HepG2 (cell line): Measurements from ENCODE around the gene CNDP1. TPM values are rescaled to one million over a fixed set of nuclear protein-coding genes. Genes with fewer than 3 reads are reported as not detected.

ENCODE experiments used
- ATAC-seq: fragments of 200-7000 bp; cut with Tn5 transposase; 3 replicates; pipeline ENCODE4 v1.9.1; 2020; ENCODE audit warnings: mild to moderate bottlenecking, moderate library complexity
- BruUV-seq: library from RNA; stranded (reverse); fragments of 400-500 nt; replicated peaks from 2 replicates; lab custom pipeline; 2021; lab: Mats Ljungman, UMichigan
- CTCF ChIA-PET: fragments of 300-600 bp; formaldehyde crosslinking; extraction: SDS; loops from one replicate; lab custom pipeline; 2021; ENCODE audit warnings: low total read pairs, inconsistent platforms, low intra/inter-chr PET ratio; lab: Yijun Ruan, JAX
- POLR2A ChIA-PET: fragments of 350-600 bp; sonication (Branson Sonifier 250); formaldehyde crosslinking; loops from one replicate; lab custom pipeline; 2020; ENCODE audit warnings: antibody characterized with exemption, inconsistent platforms; lab: Yijun Ruan, JAX
- DNase-seq: peaks from one replicate; pipeline ENCODE4 v3.0.0-alpha.2; 2015; ENCODE audit warnings: low spot score
- FAIRE-seq: peaks from 3 replicates; lab custom pipeline; 2011; peaks lifted over from hg19 to GRCh38; lab: Jason Lieb, UNC
- H2AFZ ChIP-seq: one replicate; pipeline ENCODE4 v1.6.1; 2011; ENCODE audit warnings: low read length, inconsistent platforms
- H3K27ac ChIP-seq: fragments of 300-600 bp; 3 replicates; pipeline ENCODE4 v1.8.0; 2011; ENCODE audit warnings: mixed run types, mild to moderate bottlenecking, mixed read lengths, low read length, inconsistent platforms; ENCODE audit not compliant: insufficient read depth; ENCODE audit errors: extremely low read length
- H3K27me3 ChIP-seq, 2 experiments: fragments of 200-600 bp in 1 of 2; 2 replicates in 1 of 2; 3 replicates in 1 of 2; pipeline versions ENCODE4 v1.6.0 to v1.8.0; 2011; ENCODE audit warnings: low read length in 2 of 2, mild to moderate bottlenecking in 2 of 2, moderate library complexity in 2 of 2, inconsistent platforms in 1 of 2; ENCODE audit not compliant: insufficient read depth in 2 of 2, control insufficient read depth in 1 of 2
- H3K36me3 ChIP-seq, 2 experiments: fragments of 200-600 bp in 1 of 2; replicated peaks in 1 of 2; 2 replicates in 1 of 2; 3 replicates in 1 of 2; pipeline versions ENCODE4 v1.5.1 to v1.8.0; 2011; ENCODE audit warnings: low read length in 2 of 2, inconsistent platforms in 1 of 2; ENCODE audit not compliant: insufficient read depth in 2 of 2, control insufficient read depth in 1 of 2
- H3K4me1 ChIP-seq: 2 replicates; pipeline ENCODE4 v1.5.1; 2012; ENCODE audit warnings: low read length, inconsistent platforms; ENCODE audit not compliant: insufficient read depth
- H3K4me2 ChIP-seq: 2 replicates; pipeline ENCODE4 v1.6.0; 2011; ENCODE audit warnings: low read depth, low read length, inconsistent platforms
- H3K4me3 ChIP-seq, 3 experiments: fragments of 200-600 bp in 1 of 3; sonication (generic), shearing (Covaris generic) in 1 of 3; replicated peaks in 1 of 3; 2 replicates each; pipeline ENCODE4 v1.5.1; 2011 to 2016; ENCODE audit warnings: low read length in 3 of 3, inconsistent platforms in 2 of 3, low read depth in 2 of 3, mild to moderate bottlenecking in 2 of 3, control low read depth in 1 of 3, mixed read lengths in 1 of 3; ENCODE audit not compliant: insufficient read depth in 1 of 3
- H3K79me2 ChIP-seq: one replicate; pipeline ENCODE4 v1.6.1; 2011; ENCODE audit warnings: low read length, inconsistent platforms; ENCODE audit not compliant: insufficient read depth
- H3K9ac ChIP-seq: 2 replicates; pipeline ENCODE4 v1.6.0; 2011; ENCODE audit warnings: mild to moderate bottlenecking, low read depth, low read length, inconsistent platforms; ENCODE audit not compliant: insufficient read depth
- H3K9me3 ChIP-seq: 2 replicates; pipeline ENCODE4 v1.5.1; 2012; ENCODE audit warnings: mild to moderate bottlenecking, low read length
- H4K20me1 ChIP-seq: 2 replicates; pipeline ENCODE4 v1.6.0; 2011; ENCODE audit warnings: inconsistent platforms, mild to moderate bottlenecking, low read length, moderate library complexity; ENCODE audit not compliant: insufficient read depth
- ARNTL ChIP-seq: sonication (generic); formaldehyde crosslinking; IDR thresholded peaks from 2 replicates; pipeline ENCODE4 v1.4.0; 2020; ENCODE audit warnings: mild to moderate bottlenecking, missing genetic modification reagents
- FOXK1 ChIP-seq: sonication (generic); formaldehyde crosslinking; IDR thresholded peaks from 2 replicates; pipeline ENCODE4 v1.4.0; 2020; ENCODE audit warnings: low read depth, missing genetic modification reagents, borderline replicate concordance
- GATA4 ChIP-seq: sonication (generic); IDR thresholded peaks from 2 replicates; pipeline ENCODE4 v1.6.1; 2016; ENCODE audit warnings: antibody characterized with exemption, low read depth, borderline replicate concordance
- KMT2B ChIP-seq: IDR thresholded peaks from 2 replicates; pipeline ENCODE4 v1.6.1; 2016; ENCODE audit warnings: missing genetic modification reagents, missing compliant biosample characterization
- NR2F6 ChIP-seq, 2 experiments: IDR thresholded peaks; 2 replicates each; pipeline ENCODE4 v1.6.1; 2016; ENCODE audit warnings: antibody characterized with exemption in 1 of 2, mild to moderate bottlenecking in 1 of 2
- PAF1 ChIP-seq: IDR thresholded peaks from 2 replicates; pipeline ENCODE4 v1.6.1; 2016; ENCODE audit warnings: missing genetic modification reagents, missing compliant biosample characterization
- PHB2 ChIP-seq: fragments of 450-650 bp; IDR thresholded peaks from 2 replicates; pipeline ENCODE4 v1.6.1; 2018; ENCODE audit not compliant: partially characterized antibody
- WIZ ChIP-seq: sonication (generic); formaldehyde crosslinking; IDR thresholded peaks from 2 replicates; pipeline ENCODE4 v1.5.1; 2020; ENCODE audit warnings: mild to moderate bottlenecking, missing genetic modification reagents
- ZNF724P ChIP-seq: sonication (generic); formaldehyde crosslinking; IDR thresholded peaks from 2 replicates; pipeline ENCODE4 v1.8.0; 2022; ENCODE audit warnings: missing genetic modification reagents, borderline replicate concordance
- WGBS: methylation state at CpG from one replicate; pipeline ENCODE4 v1.1.6; 2017; ENCODE audit warnings: low lambda C conversion rate; 5-methylcytosine and 5-hydroxymethylcytosine counted together
- in situ Hi-C: cut with HindIII; loops from 2 replicates; pipeline ENCODE4 v1.10.0; 2017; ENCODE audit warnings: low pct_unique_long_range_greater_than_20kb; ENCODE audit not compliant: extremely low pct_ligation_motif_present
- intact Hi-C: fragments of 100-400 bp; cut with micrococcal nuclease; formaldehyde crosslinking; loops from one replicate; pipeline ENCODE4 v1.10.0; 2022; ENCODE audit not compliant: unreplicated experiment
- polyA plus RNA-seq, 8 experiments: library from polyadenylated mRNA; depleted of rRNA in 3 of 8; stranded (reverse) in 7 of 8; unstranded in 1 of 8; fragments of >200 nt; fragmentation: Illumina TruSeq in 4 of 8; extraction: Trizol in 4 of 8; gene quantifications; 2 replicates each; pipeline versions ENCODE4 v1.2.1 to v1.2.3, GENCODE V29; 2011 to 2016; ENCODE audit warnings: low read depth in 4 of 8, missing spikeins in 1 of 8, mixed read lengths in 1 of 8; ENCODE audit not compliant: insufficient read depth in 1 of 8
- total RNA-seq, 5 experiments: library from RNA; depleted of rRNA; stranded (reverse); fragments of >200 nt; fragmentation: Illumina TruSeq; extraction: Trizol; gene quantifications; 2 replicates each; pipeline ENCODE4 v1.2.3, GENCODE V29; 2016; ENCODE audit warnings: low read depth in 1 of 5
- TF ChIP-seq, protein P1 (sequence below): IDR thresholded peaks from 2 replicates; pipeline ENCODE4 v1.6.1; 2016; ENCODE audit warnings: low read depth, missing genetic modification reagents, missing compliant biosample characterization
- TF ChIP-seq, protein P2 (sequence below): sonication (generic); formaldehyde crosslinking; IDR thresholded peaks from 2 replicates; pipeline ENCODE4 v1.4.0; 2020; ENCODE audit warnings: mild to moderate bottlenecking, missing genetic modification reagents
- TF ChIP-seq, protein P3 (sequence below): sonication (generic); formaldehyde crosslinking; conservative IDR thresholded peaks from 2 replicates; pipeline ENCODE4 v1.8.0; 2022; ENCODE audit warnings: missing genetic modification reagents
- TF ChIP-seq, protein P4 (sequence below), 2 experiments: IDR thresholded peaks; 2 replicates each; pipeline ENCODE4 v1.6.1; 2011 to 2012; ENCODE audit warnings: low read length in 2 of 2, borderline replicate concordance in 1 of 2, low read depth in 1 of 2, mild to moderate bottlenecking in 1 of 2, moderate library complexity in 1 of 2

Gene CNDP1
- total and polyA plus RNA-seq, 2 of the 13 experiments (the other 11 are each of a cell fraction or from before 2014, with no cell fraction given) = 0.01 TPM; not detected in 1

DNA sequence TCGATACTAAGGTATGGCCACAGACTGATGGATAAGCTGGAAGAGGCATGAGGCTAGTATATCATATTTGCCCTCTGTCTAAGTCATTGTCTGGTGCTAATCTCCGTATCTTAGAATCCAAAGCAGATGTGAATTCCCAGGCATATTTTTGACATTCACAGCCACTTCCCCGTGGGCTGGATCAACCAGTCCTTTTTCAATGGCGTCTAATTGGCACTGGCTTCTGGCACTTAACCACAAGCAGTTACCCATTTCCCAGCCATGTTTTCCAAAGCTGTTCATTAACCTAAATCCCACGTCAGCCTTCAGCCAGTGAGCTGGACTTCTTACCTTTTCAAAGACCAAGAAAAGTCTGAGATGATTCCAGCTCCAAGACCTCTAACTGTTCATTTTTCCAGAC is 42.7 kb downstream of the CNDP1 start:
- no peaks in the 10 kb centered on the region for H3K79me2 ChIP-seq
- H3K4me3 ChIP-seq = no peak overlapping the region
- H3K27me3 ChIP-seq = peaks cover 0 to 17% of the 10 kb centered on the region in 2 experiments; a peak in 2 of 5 replicates
- no peaks in the 10 kb centered on the region for H3K36me3 ChIP-seq
- H4K20me1 ChIP-seq = no peaks in the 10 kb centered on the region
- H3K27ac ChIP-seq = no peak overlapping the region
- ChIA-PET CTCF (no interaction called here), POLR2A (interaction anchor here (0.8 kb wide), 1 partner anchor 81 kb away, joined by 3 read pairs; the partner anchor contains the start of gene CNDP2)
- H3K4me2 ChIP-seq = no peak overlapping the region
- H3K9me3 ChIP-seq = no peaks in the 10 kb centered on the region
- DNase-seq (no peak), ATAC-seq (no peak), FAIRE-seq (no peak)
- H3K9ac ChIP-seq = no peak overlapping the region
- in situ Hi-C loops = no loop called here
- 18% methylated on average over 5 of the region's 5 CpGs for WGBS
- H2AFZ ChIP-seq = peak overlapping the region; percentile 12
- no TSS peak for BruUV-seq
- H3K4me1 ChIP-seq = peaks cover 12% of the 10 kb centered on the region
- intact Hi-C loops = no loop called here
- TF ChIP-seq PHB2 (no peak), ARNTL (CRISPR knock-in tag) (no peak), ZNF724P (no peak), PAF1 (no peak), WIZ (no peak), FOXK1 (CRISPR knock-in tag) (no peak), KMT2B (no peak), GATA4 (no peak), NR2F6 (IDR thresholded peaks at IDR 0.05) (no peak), NR2F6 (CRISPR knock-in tag; IDR thresholded peaks at IDR 0.05) (no peak)
- TF ChIP-seq, protein P1, sequence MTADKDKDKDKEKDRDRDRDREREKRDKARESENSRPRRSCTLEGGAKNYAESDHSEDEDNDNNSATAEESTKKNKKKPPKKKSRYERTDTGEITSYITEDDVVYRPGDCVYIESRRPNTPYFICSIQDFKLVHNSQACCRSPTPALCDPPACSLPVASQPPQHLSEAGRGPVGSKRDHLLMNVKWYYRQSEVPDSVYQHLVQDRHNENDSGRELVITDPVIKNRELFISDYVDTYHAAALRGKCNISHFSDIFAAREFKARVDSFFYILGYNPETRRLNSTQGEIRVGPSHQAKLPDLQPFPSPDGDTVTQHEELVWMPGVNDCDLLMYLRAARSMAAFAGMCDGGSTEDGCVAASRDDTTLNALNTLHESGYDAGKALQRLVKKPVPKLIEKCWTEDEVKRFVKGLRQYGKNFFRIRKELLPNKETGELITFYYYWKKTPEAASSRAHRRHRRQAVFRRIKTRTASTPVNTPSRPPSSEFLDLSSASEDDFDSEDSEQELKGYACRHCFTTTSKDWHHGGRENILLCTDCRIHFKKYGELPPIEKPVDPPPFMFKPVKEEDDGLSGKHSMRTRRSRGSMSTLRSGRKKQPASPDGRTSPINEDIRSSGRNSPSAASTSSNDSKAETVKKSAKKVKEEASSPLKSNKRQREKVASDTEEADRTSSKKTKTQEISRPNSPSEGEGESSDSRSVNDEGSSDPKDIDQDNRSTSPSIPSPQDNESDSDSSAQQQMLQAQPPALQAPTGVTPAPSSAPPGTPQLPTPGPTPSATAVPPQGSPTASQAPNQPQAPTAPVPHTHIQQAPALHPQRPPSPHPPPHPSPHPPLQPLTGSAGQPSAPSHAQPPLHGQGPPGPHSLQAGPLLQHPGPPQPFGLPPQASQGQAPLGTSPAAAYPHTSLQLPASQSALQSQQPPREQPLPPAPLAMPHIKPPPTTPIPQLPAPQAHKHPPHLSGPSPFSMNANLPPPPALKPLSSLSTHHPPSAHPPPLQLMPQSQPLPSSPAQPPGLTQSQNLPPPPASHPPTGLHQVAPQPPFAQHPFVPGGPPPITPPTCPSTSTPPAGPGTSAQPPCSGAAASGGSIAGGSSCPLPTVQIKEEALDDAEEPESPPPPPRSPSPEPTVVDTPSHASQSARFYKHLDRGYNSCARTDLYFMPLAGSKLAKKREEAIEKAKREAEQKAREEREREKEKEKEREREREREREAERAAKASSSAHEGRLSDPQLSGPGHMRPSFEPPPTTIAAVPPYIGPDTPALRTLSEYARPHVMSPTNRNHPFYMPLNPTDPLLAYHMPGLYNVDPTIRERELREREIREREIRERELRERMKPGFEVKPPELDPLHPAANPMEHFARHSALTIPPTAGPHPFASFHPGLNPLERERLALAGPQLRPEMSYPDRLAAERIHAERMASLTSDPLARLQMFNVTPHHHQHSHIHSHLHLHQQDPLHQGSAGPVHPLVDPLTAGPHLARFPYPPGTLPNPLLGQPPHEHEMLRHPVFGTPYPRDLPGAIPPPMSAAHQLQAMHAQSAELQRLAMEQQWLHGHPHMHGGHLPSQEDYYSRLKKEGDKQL (CRISPR knock-in tag) = no peak
- TF ChIP-seq, protein P2, sequence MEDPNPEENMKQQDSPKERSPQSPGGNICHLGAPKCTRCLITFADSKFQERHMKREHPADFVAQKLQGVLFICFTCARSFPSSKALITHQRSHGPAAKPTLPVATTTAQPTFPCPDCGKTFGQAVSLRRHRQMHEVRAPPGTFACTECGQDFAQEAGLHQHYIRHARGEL = no peak
- TF ChIP-seq, protein P3, sequence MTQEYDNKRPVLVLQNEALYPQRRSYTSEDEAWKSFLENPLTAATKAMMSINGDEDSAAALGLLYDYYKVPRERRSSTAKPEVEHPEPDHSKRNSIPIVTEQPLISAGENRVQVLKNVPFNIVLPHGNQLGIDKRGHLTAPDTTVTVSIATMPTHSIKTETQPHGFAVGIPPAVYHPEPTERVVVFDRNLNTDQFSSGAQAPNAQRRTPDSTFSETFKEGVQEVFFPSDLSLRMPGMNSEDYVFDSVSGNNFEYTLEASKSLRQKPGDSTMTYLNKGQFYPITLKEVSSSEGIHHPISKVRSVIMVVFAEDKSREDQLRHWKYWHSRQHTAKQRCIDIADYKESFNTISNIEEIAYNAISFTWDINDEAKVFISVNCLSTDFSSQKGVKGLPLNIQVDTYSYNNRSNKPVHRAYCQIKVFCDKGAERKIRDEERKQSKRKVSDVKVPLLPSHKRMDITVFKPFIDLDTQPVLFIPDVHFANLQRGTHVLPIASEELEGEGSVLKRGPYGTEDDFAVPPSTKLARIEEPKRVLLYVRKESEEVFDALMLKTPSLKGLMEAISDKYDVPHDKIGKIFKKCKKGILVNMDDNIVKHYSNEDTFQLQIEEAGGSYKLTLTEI (CRISPR knock-in tag) = no peak
- TF ChIP-seq, protein P4, sequence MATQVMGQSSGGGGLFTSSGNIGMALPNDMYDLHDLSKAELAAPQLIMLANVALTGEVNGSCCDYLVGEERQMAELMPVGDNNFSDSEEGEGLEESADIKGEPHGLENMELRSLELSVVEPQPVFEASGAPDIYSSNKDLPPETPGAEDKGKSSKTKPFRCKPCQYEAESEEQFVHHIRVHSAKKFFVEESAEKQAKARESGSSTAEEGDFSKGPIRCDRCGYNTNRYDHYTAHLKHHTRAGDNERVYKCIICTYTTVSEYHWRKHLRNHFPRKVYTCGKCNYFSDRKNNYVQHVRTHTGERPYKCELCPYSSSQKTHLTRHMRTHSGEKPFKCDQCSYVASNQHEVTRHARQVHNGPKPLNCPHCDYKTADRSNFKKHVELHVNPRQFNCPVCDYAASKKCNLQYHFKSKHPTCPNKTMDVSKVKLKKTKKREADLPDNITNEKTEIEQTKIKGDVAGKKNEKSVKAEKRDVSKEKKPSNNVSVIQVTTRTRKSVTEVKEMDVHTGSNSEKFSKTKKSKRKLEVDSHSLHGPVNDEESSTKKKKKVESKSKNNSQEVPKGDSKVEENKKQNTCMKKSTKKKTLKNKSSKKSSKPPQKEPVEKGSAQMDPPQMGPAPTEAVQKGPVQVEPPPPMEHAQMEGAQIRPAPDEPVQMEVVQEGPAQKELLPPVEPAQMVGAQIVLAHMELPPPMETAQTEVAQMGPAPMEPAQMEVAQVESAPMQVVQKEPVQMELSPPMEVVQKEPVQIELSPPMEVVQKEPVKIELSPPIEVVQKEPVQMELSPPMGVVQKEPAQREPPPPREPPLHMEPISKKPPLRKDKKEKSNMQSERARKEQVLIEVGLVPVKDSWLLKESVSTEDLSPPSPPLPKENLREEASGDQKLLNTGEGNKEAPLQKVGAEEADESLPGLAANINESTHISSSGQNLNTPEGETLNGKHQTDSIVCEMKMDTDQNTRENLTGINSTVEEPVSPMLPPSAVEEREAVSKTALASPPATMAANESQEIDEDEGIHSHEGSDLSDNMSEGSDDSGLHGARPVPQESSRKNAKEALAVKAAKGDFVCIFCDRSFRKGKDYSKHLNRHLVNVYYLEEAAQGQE (IDR thresholded peaks at IDR 0.05; ENCODE audit: borderline replicate concordance in 1 of 2, low read depth in 1 of 2, low read length in 2 of 2) = no peak
